ENCODE measurements around the gene SHISA5.
A peak's percentile ranks its signal among the peaks of the same experiment; 100 is the strongest.

SHISA5 gene

GRCh38 chr3:48429317-48429959, 74.5 kb downstream of the SHISA5 start:
- DNase-seq: peak; percentile 62

DNA sequence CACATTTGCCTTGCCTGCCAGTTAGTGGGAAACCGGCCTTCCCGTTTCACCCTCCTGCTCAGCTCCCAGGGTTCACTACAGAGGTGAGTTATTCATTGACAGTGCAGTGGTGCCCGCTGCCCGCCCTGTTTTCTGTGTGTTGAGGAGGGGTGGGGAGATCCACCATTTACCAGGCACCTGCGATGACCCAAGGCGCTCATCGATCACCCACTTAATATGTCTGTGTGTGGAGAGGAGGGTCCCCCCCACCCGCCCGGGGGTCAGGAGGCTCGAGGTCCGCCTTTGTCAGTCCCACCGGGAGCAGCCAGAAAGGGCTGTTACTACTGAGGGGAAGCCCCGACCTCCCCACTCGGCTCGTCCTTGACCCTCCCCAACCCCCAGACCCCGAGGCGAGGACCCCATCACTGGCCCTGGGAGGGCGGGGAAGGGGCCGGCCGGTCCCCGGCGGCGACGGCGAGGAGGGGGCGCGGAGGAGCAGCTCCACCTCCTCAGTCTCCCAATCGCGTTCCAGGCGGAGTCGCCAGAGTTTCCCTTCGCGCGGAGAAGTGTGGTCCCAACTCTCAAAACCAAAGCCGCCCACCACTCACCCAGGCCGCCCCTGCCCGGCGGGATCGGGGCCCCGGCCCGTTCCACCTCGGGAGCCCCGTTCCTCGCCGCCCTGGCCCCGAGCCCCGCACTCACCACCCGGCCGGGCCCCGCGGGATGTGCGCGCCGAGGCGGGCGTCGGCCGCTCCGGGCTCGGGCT, 75.2 kb downstream of the SHISA5 start:
- no peak for DNase-seq

GRCh38 chr3:48428088-48428571, 75.8 kb downstream of the SHISA5 start:
- no peak for DNase-seq

GRCh38 chr3:48427630-48427962, 76.4 kb downstream of the SHISA5 start:
- DNase-seq: no peak

GRCh38 chr3:48426944-48427629, 76.9 kb downstream of the SHISA5 start:
- DNase-seq: no peak

DNA sequence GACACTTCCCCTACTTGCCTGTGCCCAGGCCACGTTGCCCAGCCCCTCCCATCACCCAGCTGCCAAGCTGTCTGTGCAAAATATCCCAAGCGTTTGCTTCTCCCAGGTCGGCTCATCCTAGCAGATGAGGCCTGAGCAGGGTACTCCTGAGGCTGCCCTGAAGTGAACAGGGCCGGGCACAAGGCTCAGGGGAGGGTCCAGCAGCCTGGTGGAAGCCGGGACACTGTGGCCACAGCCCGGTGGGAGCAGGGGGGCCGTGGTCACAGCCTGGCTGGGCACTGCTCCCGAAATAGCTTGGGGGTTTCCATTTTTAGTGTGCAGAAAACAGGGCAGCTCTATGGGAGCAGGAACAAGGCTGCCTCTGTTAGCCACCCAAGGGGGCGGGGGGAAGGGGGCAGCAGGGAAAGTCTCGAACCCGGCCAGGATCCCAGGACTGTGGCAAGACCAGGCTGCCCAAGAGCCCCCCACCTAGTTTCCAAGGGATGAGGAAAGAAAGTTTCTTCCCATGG, 77.5 kb downstream of the SHISA5 start:
- DNase-seq: no peak

DNA sequence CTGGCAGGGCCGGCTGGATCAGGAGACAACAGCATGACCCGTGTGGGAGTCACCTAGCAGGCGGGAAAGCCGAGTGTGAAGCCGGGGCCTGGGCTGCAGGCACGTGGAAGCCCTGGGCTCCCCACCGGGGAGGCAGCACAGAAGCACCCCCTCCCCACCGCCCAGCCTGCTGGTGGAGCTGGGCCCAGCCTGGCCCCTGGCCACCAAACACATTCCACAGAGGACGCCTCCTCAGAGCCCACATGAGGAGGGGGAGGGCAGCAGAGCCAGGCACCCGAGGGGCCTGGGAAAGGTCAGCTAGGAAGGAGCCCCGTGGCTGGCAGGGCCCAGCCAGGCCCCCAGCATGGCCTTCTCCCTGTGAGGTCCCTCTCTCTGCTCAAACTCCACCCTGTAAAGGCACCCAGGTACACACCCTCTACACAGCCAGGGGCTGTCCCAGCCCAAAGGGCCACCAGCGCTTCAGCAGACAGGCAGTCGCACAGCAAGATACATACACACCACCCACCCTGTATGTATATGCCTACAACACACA, 78.6 kb downstream of the SHISA5 start:
- DNase-seq: no peak

- DNase-seq: no peak
Measured at GRCh38 chr3:48423883-48424695, 79.9 kb downstream of the SHISA5 start.

DNA sequence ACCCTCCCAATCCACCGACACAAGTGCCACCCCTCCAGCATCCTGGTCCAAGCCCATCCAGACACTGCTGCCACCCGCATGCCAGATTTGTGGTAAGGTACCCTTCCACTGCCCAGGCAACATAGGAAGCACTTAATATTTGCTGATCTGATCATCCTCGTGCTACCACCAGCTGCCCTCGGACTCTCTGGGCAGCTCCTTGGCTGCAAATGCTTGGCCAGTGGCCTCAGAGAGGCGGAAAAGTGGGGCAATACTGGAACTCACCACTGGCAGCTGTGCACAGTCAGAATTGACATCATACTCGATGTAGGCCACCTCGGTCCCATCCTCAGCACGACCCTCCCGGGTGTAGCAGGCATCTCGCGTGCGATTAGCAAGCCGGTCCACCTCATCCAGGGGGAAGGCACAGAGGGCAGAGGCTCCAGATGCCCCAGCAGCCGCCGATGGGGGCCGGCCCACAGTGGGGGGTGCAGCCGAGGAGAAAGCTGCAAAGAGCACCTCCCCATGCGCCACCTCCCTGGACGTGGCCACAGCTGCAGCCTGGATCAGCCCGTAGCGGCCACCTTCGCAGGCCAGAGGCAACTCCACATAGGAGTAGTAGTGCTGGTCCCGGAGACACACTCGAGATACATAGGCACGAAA, 80.6 kb downstream of the SHISA5 start:
- no peak for DNase-seq

DNA sequence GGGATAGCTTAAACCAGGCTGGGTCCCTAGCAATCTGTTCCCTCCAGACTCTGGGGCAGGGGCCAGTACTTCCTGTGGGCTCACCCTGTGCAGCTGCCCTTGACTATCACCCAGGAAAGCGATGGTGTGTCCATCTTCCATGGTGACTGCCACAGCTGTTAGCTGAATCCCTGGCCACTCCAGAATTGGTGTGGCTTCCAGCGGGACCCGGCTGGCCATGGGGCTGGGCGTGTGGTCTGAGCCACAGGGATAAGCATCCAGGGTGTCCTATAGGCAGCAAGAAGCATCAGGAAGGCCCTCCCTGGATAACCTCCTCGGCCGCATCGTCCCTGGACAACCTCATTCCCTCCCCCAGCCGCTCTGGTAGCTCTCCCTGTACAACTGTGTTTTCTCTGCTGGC, 81.3 kb downstream of the SHISA5 start:
- DNase-seq: no peak

GRCh38 chr3:48422272-48422671, 81.7 kb downstream of the SHISA5 start:
- DNase-seq: no peak

DNA sequence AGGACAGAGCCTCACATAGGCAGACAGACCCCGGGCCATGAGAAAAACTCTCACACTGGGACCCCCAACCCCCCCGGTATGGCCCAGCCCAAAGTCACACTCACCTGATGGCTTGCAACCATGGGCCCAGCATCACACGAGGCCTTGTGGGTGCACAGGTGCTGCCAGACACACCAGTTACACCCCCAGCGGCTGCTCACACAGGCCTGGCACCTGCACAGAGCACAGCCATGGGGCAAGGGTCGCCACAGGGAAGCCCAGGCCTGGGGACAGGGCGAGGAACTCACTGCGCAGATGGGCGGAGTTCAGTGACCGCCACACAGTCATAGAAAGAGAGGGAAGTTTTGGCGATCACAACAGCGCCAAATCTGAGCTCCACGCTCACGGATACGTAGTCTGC, 83.4 kb downstream of the SHISA5 start:
- no peak for DNase-seq

- DNase-seq: no peak
Measured at GRCh38 chr3:48419597-48419996, 84.4 kb downstream of the SHISA5 start.

- no peak for DNase-seq
Measured at GRCh38 chr3:48419149-48419548, 84.8 kb downstream of the SHISA5 start.

DNA sequence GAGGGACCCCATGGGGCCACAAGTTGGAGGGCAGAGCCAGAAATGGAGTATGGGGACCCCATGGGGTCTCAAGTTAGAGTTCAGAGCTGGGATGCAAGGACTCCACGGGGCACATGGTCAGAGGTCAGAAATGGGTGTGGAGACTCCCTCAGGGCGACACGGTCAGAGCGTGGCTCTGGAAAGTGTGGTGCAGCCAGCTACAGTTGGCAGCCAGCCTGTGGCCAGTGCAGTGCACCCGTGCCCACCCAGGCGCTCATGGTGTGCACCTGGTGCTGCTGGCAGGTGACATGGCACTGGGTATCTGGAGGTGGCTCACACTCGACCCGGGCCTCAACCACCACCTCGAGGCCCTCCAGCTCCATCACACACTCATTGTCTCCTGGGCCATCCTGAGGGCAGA, 85.3 kb downstream of the SHISA5 start:
- no peak for DNase-seq

DNA sequence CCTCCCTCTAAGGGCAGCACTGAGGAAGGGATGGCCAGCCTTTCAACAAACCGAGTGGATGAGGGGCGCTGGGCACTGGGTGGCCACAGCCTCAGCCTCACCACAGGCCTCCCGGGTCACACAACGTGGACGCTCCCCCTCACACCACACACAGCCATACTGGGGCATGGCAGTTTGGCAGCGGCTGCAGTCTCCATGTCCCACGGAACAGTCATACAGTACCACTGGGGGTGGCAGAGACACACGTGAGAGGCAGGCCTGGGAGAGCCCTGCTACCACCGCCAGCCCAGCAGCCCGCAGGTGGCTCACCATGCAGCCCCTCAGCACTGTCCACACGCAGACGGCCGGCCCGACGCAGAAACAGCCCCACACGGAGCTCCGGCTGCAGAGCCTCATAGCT, 85.8 kb downstream of the SHISA5 start:
- DNase-seq: no peak

Measured in effector CD4-positive, alpha-beta T cell (primary cell).